Subcutaneous adipose tissue (tissue), 4 donors: ENCODE measurements around the gene IL10RA. TPM values are rescaled to one million over a fixed set of nuclear protein-coding genes. Genes with fewer than 3 reads are reported as not detected.

Experiments
- total RNA-seq, 4 donors: library from RNA; depleted of rRNA; stranded (reverse); fragments of >200 nt; gene quantifications; one replicate each; pipeline ENCODE4 v1.1.0, GENCODE V29; 2016
- TF ChIP-seq, protein P1 (sequence below): fragments of 450-650 bp; IDR thresholded peaks from one replicate; pipeline ENCODE4 v1.5.1; 2016; ENCODE audit warnings: low read depth, mild to moderate bottlenecking, control low read depth, antibody characterized with exemption, moderate library complexity

The IL10RA gene
- total RNA-seq, 4 donors from 2014 or later, result 31.3 to 101 (median 48.6) TPM

DNA sequence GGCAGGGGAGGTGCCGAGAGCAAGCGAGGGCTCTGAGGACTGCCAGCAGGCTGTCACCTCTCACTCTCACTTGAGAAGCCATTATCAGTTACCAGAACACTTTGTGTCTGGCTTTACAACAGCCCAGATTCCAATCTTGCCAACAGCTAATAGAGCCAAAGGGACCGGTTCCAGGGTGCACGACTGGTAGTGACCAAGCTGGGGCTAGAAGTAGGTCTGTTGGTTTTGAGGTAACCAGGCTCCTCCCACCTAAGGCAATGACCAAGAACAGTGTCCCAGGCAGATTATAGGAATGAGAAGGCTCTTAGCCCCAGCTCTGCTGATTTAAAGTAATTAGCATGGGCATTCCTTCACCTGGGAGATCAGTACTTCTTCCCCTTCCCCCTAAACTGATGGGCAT is 7.2 kb upstream of the IL10RA start:
- TF ChIP-seq, protein P1, sequence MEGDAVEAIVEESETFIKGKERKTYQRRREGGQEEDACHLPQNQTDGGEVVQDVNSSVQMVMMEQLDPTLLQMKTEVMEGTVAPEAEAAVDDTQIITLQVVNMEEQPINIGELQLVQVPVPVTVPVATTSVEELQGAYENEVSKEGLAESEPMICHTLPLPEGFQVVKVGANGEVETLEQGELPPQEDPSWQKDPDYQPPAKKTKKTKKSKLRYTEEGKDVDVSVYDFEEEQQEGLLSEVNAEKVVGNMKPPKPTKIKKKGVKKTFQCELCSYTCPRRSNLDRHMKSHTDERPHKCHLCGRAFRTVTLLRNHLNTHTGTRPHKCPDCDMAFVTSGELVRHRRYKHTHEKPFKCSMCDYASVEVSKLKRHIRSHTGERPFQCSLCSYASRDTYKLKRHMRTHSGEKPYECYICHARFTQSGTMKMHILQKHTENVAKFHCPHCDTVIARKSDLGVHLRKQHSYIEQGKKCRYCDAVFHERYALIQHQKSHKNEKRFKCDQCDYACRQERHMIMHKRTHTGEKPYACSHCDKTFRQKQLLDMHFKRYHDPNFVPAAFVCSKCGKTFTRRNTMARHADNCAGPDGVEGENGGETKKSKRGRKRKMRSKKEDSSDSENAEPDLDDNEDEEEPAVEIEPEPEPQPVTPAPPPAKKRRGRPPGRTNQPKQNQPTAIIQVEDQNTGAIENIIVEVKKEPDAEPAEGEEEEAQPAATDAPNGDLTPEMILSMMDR, result no peak

DNA sequence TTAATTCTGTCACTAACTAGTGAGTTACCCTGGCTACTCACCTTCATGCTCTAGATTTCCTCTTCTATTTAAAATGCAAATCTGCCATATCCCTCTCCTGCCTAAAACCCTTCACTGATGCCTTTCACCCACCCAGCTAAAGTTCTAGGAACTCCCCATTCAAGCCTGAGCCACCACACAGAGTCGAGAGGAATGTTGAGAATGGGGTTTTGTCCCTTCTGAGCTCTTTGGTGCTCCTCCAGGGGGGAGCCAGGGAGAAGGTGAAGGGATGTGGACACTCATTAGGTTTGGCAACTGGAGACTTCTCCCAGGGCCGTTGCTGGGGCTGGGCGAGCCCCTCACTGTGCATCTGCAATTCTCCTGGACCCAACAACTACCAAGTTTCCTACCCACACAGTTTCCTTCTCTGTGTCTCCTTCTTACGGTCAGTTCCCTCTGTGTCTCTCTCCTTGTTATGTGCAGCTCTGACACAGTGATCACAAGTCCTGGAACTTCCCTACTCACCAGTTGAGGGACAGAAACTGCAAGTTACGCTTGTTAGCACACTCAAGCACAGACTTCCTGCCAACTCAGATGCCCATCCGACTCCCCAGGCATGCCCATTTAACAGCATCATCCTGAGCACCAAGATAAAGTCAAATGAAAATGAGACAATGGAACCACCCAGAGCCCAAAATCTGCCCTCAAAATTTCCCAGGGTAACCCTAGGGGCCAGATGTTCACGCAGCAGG is 6.5 kb upstream of the IL10RA start:
- TF ChIP-seq, protein P1, result no peak

DNA sequence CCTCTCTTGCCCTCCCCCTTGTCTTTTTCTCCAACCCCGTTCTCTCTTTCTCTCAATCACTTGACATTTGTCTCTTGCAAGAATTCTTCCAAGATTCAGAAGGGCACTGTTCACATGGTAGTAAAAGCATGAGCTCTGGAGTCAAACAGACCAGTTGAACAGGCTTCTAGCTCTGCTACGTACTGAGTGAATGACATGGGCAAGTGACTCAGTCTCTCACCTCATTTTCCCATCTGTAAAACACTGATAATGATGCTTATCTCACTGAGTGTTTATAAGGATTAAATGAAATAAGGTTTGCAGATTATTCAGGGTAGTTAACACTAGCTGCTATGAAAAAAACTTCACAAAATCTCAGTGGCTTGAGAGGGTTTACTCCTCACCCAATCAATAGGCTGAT is 5.9 kb upstream of the IL10RA start:
- TF ChIP-seq, protein P1, result no peak

DNA sequence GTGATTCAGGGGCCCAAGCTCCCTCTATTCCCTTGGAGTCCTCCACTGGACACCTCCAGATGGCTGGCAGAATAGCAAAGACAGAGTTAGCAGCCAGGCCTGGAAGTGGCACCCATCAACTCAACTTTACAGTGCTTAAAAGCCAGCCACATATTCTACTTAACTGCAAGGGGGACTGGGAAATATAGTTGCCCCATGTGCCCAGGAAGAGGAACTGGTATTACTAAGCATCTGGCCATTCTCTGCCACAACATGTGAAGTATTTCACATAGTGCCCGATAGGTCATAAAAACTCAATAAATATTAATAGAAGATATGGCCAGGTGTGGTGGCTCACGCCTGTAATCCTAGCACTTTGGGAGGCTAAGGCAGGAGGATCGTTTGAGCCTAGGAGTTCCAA is 5.5 kb upstream of the IL10RA start:
- TF ChIP-seq, protein P1, result no peak

- TF ChIP-seq, protein P1, result no peak
Measured at GRCh38 chr11:117983163-117983475, 3.1 kb upstream of the IL10RA start.

- TF ChIP-seq, protein P1, result no peak
Measured at GRCh38 chr11:117984476-117984875, 1.7 kb upstream of the IL10RA start.

GRCh38 chr11:117986981-117987574 is 884 bp downstream of the IL10RA start:
- TF ChIP-seq, protein P1, result no peak
